ENCODE data around the gene ABCA7.

ABCA7 gene

DNA sequence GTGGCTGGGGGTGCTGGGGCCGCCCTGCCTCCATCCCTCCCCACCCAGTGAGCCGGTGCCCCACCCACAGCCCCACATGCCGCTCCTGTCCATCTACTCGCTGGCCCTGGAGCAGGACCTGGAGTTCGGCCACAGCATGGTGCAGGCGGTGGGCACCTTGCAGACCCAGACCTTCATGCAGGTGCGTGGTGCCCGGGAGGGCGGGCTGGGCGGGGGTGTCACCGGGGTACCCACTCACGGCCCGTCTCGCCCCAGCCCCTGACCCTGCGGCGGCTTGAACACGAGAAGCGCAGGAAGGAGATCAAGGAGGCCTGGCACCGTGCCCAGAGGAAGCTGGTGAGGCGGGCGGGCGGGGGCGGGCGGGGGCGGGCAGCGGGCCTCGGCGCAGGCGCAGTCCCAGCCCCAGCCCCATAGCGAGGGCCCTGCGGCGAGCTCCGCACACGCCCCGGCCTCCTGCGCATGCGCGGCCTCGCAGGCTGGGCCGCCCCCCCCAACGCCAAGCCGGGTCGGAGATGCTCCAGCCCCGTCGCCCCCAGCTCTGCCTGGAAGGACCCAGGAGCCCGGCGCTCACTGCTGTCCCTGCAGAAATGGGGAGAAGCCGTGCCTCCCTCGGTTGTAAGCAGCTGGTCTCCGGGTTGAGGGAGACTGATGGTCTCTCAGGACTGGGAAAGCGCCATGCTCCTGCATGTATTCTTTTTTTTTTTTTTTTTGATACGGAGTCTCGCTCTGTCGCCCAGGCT, 34.8 kb downstream of the ABCA7 start:
- DNase-seq = peak; percentile 86 to 97

DNA sequence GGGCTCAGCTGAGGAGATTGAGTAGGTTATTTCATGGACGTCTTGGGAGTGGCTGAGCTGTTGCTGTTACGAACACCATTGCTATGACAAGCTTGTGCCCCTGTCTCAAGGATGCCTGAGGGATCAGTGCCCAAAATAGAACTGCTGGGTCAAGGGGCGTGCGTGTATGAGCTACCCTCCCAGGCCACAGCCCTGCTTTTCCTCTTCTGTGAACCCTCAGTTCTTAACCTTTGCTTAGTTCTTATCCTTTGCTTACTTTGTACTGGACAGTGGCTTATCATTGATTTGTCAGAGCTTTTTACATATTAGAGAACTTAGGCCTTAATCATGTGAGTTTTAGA, 36.1 kb downstream of the ABCA7 start:
- DNase-seq = no peak

GRCh38 chr19:1076951-1077350, 37.0 kb downstream of the ABCA7 start:
- DNase-seq = no peak

- DNase-seq = no peak
These were observed 39.7 kb downstream of the ABCA7 start for GRCh38 chr19:1079566-1080111.

DNA sequence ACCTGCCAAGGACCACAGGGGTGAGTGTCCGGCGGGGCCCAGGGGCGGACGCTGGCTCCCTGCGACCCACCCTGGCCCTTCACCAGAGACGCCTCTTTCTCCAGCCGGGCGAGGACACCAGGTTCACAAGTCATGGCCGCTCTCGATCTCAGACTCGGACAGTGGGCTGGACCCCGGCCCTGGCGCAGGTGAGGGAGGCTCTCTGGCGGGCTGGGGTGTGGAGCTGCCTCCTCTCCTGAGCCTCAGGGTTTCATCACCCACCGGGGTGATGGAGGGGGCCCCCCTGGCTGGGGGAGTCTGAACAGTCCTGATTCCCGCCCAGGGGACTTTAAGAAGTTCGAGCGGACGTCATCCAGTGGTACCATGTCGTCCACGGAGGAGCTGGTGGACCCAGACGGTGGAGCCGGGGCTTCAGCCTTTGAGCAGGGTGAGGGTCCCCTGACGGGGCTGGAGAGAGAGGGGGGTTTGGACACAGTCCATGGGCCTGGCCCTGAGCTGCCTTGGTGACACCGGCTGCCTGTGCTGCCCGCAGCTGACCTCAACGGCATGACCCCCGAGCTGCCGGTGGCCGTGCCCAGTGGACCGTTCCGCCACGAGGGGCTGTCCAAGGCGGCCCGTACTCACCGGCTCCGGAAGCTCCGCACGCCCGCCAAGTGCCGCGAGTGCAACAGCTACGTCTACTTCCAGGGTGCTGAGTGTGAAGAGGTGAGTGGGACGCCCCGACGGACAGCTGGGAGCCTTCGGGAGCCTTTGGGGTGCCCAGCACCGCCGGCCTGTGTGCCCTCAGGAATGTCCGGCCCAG, 40.7 kb downstream of the ABCA7 start:
- no peak for DNase-seq

DNA sequence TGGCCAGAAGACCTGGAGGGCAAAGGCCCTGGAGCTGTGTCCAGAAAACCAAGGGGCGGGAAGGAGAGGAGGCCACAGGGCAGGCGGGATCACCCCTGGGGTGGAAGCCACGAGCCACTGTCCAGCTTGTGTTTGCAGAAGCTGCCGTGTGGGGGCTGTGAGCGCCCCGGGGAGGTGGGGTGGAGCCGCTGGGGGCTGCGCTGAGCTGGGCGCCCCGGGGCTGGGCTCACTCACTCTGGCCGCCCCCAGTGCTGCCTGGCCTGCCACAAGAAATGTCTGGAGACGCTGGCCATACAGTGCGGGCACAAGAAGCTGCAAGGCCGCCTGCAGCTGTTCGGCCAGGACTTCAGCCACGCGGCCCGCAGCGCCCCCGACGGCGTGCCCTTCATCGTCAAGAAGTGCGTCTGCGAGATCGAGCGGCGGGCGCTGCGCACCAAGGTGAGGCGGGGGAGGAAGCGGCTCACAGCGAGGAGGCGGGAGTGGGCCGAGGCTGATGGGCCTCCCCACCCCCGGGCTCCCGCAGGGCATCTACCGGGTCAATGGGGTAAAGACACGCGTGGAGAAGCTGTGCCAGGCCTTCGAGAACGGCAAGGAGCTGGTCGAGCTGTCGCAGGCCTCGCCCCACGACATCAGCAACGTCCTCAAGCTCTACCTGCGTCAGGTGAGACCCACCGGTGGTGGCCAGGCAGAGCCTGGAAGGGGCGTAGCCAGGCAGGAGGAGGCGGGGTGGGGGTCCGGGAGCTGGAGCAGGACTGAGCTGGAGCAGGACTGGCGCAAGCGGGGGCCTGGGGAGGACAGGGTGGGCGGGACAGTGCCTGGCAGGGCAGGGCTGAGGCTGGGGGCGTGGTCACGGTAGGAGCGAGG, 41.6 kb downstream of the ABCA7 start:
- DNase-seq = no peak

DNA sequence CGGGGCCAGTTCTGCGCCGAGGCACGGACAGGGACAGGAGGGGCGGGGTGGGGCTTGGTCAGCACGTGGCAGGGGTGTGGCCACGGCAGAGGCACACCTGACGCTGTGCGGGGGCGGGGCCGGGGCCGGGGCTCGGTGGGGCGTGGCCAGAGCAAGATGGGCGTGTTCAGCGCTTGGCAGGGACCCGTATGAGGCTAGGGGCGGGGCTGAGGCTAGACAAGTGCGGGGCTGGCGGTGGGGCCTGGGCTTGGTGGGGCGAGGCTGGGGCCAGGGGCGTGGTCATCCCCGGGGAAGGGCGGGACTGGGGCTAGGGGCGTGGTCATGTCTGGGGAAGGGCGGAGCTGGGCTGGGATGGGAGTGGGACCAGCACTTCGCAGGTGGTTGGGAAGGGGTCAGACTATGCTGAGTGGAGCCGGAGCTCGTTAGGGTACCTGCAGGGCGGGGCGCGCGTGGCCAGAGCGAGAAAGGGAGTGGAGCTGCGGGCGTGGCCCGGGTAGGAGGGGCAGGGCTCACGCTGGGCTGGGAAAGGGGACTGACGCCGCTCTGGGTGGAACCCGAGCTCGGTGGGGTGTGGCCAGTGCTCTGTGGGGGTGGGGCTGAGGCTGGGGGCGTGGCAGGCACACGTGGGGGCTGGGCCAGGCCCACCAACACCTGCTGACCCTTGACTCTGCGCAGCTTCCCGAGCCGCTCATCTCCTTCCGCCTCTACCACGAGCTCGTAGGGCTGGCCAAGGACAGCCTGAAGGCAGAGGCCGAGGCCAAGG, 42.4 kb downstream of the ABCA7 start:
- no peak for DNase-seq

DNA sequence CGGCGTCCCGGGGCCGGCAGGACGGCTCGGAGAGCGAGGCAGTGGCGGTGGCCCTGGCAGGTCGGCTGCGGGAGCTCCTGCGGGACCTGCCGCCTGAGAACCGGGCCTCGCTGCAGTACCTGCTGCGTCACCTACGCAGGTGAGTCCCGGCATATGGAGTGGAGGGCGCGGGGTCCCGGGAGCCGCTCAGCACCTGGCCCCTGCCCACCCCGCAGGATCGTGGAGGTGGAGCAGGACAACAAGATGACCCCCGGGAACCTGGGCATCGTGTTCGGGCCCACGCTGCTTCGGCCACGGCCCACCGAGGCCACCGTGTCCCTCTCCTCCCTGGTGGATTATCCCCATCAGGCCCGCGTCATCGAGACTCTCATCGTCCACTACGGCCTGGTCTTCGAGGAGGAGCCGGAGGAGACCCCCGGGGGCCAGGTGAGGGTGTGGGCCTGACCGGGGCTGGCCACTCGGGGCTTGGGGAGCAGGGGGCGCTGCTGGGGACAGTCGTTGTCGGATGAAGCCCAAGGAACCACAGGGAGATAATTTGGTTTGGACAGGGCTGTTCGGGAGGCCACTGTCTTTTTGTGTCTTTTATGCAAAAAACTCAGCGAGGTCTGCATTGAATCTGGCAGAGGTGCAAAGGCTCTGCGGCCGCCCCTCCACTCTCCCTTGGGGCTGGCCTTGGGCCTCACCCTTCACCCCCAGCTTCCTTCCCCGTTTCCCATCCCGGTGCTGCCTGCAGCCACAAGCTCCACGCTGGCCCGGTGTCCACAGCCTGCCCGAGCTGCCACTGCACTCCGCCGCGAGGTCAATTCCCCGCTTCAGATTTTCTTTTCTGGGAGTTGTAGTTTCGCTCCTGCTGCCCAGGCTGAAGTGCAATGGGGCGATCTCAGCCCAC, 43.3 kb downstream of the ABCA7 start:
- DNase-seq = no peak

- no peak for DNase-seq
These were observed 44.3 kb downstream of the ABCA7 start for GRCh38 chr19:1084024-1084868.

DNA sequence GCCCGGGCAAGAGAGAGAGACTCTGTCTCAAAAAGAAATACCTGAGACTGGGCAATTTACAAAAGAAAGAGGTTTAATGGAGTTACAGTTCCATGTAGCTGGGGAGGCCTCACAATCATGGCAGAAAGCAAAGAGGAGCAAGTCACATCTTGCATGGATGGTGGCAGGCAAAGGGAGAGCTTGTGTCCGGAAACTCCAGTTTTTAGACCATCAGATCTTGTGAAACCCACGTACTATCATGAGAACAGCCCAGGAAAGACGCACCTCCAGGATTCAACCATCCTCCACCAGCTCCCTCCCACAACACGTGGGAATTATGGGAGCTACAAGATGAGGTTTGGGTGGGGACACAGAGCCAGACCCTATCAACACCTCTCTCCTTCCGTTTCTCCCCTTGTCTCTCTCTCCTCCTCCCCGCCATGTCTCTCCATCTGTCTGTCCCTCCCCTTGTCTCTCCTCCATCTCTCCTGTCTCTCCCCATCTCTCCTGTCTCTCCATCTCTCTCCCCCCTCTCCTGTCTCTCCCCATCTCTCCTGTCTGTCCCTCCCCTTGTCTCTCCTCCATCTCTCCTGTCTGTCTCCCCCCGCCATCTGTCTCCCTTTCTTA, 45.2 kb downstream of the ABCA7 start:
- DNase-seq = no peak

DNA sequence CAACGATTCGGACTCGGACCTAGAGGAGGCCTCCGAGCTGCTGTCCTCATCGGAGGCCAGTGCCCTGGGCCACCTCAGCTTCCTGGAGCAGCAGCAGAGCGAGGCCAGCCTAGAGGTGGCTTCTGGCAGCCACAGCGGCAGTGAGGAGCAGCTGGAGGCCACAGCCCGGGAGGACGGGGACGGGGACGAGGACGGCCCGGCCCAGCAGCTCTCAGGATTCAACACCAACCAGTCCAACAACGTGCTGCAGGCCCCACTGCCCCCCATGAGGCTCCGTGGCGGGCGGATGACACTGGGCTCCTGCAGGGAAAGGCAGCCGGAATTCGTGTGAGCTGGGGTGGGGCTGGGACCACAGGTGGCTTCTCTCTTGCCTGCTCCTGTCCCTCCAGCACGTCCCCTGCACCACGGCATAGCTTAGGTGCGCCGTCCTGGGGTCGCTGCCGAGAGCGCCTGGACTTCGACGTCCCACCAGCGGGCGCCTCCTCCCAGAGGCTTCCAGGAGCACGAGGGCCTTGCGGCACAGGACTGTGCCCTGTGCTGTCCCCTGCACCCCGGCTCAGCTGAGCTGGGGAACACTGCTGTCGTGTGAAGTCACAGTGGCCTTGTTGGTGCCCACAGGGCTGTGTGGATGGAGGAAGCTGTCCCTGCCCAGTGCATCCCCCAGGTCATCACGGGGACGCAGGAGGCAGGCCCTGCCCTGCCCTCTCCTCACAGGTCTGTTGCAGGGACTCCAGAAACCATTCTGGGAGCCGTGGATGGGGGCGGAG, 46.0 kb downstream of the ABCA7 start:
- no peak for DNase-seq

DNA sequence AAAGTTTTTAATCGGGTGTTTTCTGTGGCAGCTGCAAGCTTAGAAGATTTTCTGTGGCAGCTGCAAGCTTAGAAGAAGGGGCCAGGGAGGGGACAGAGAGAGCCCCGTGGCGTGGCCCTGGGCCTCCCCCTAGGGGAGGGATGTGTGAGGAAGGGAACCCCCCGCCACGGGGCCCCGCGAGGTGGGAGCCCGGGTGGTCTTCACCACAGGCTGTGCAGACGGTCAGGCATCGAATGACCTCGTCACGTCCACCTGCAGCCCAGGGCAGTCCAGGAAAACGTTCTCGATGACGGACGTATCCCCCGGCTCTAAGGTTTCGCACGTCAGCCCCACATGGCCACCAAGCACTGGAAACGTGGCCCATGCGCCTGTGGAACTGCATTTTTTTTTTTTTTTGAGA, 46.7 kb downstream of the ABCA7 start:
- no peak for DNase-seq

- DNase-seq = no peak
These were observed 48.0 kb downstream of the ABCA7 start for GRCh38 chr19:1087813-1088415.

- no peak for DNase-seq
These were observed 48.6 kb downstream of the ABCA7 start for GRCh38 chr19:1088416-1089010.

GRCh38 chr19:1089126-1089771, 49.3 kb downstream of the ABCA7 start:
- DNase-seq = no peak

- DNase-seq = no peak
These were observed 50.0 kb downstream of the ABCA7 start for GRCh38 chr19:1089891-1090290.

DNA sequence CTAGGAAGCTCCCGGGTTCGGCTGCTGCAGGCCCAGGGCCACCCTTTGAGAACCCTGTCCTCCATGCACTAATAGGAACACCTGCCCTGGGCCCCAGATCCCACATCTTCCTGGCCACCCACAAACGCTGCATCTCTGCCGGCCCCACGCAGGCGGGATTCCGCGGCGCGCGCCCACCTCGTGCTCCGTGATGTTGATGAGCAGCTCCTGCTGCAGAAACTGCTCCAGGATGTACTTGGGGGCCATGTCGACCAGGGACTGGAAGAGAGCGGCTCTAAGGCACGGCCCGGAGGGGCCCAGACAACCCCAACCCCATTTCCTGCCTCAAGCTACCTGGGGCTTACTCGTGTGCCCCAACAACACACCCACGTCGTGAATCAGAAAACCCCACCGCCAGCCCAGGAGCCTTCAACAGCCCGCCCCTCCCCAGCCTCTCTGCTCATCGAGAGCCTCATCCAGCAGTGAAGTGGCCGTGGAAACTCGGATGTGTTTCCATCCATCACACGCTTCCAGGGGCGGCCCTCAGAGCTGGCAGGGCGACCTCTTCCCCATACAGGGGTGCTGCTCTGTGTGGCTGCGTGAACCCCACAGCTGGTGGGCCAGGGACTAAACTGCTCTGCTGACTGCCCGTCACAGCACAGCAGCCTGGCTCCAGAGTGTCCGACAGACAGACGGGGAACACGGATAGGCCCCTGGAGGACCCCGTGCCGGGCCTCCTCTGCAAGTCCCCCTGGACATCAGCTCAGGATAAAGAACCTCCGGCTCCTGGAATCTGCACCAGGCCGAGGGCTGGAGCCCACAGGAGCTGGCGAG, 51.0 kb downstream of the ABCA7 start:
- DNase-seq = no peak

Data from NCI-H446 (cell line).